Liver (tissue), 9 donors: Measurements from ENCODE around the gene OTOG. TPM values are rescaled to one million over a fixed set of nuclear protein-coding genes. Genes with fewer than 3 reads are reported as not detected.
A peak's percentile ranks its signal among the peaks of the same experiment; 100 is the strongest.

ENCODE experiments used
- DNase-seq: peaks from one replicate; pipeline ENCODE4 v3.0.0-alpha.2; 2017; ENCODE audit warnings: low spot score
- H3K27ac ChIP-seq, 2 donors: one replicate each; pipeline ENCODE4 v1.7.0; 2013; ENCODE audit warnings: inconsistent platforms in 2 of 2, low read length in 2 of 2, control low read depth in 1 of 2, low read depth in 1 of 2, mild to moderate bottlenecking in 1 of 2
- H3K27me3 ChIP-seq, 4 donors: one replicate each; pipeline versions ENCODE4 v1.6.1 to v1.7.0; 2013; ENCODE audit warnings: low read length in 3 of 4, inconsistent platforms in 1 of 4, mild to moderate bottlenecking in 1 of 4, moderate library complexity in 1 of 4; ENCODE audit not compliant: control insufficient read depth in 4 of 4, insufficient read depth in 4 of 4
- H3K36me3 ChIP-seq, 4 donors: one replicate each; pipeline versions ENCODE4 v1.6.1 to v1.7.0; 2013; ENCODE audit warnings: low read length in 3 of 4, mild to moderate bottlenecking in 3 of 4, low read depth in 1 of 4, moderate library complexity in 1 of 4; ENCODE audit not compliant: control insufficient read depth in 4 of 4, insufficient read depth in 3 of 4
- H3K4me1 ChIP-seq, 4 donors: one replicate each; pipeline versions ENCODE4 v1.6.1 to v1.7.0; 2013; ENCODE audit warnings: low read length in 3 of 4, mild to moderate bottlenecking in 3 of 4, moderate library complexity in 1 of 4; ENCODE audit not compliant: control insufficient read depth in 4 of 4, insufficient read depth in 4 of 4
- H3K4me3 ChIP-seq, 3 donors: one replicate each; pipeline versions ENCODE4 v1.6.1 to v1.7.0; 2013; ENCODE audit warnings: low read length in 3 of 3, control low read depth in 1 of 3, low read depth in 1 of 3, mild to moderate bottlenecking in 1 of 3
- H3K9ac ChIP-seq, 2 donors: one replicate each; pipeline ENCODE4 v1.7.0; 2013; ENCODE audit warnings: low read length in 2 of 2, mild to moderate bottlenecking in 2 of 2, moderate library complexity in 2 of 2, control low read depth in 1 of 2, low read depth in 1 of 2
- H3K9me3 ChIP-seq, 4 donors: one replicate each; pipeline versions ENCODE4 v1.6.1 to v1.7.0; 2013; ENCODE audit warnings: low read length in 3 of 4; ENCODE audit not compliant: control insufficient read depth in 4 of 4
- EGR1 ChIP-seq, 2 donors: IDR thresholded peaks; 2 replicates each; pipeline ENCODE4 v1.6.1; 2016 to 2018; ENCODE audit warnings: antibody characterized with exemption in 2 of 2, low read depth in 2 of 2
- FOXA1 ChIP-seq: IDR thresholded peaks from 2 replicates; pipeline ENCODE4 v1.6.1; 2016; ENCODE audit warnings: antibody characterized with exemption
- FOXA2 ChIP-seq: IDR thresholded peaks from 2 replicates; pipeline ENCODE4 v1.6.1; 2016; ENCODE audit warnings: antibody characterized with exemption
- GABPA ChIP-seq, 2 donors: IDR thresholded peaks in 1 of 2; conservative IDR thresholded peaks in 1 of 2; 2 replicates each; pipeline ENCODE4 v1.6.1; 2016; ENCODE audit warnings: antibody characterized with exemption in 2 of 2, mild to moderate bottlenecking in 1 of 2, moderate library complexity in 1 of 2
- HNF4A ChIP-seq, 2 donors: conservative IDR thresholded peaks; 2 replicates each; pipeline ENCODE4 v1.6.1; 2016; ENCODE audit warnings: antibody characterized with exemption in 2 of 2, mild to moderate bottlenecking in 2 of 2
- HNF4G ChIP-seq: IDR thresholded peaks from 2 replicates; pipeline ENCODE4 v1.6.1; 2016; ENCODE audit warnings: antibody characterized with exemption
- JUND ChIP-seq, 2 donors: IDR thresholded peaks; 2 replicates each; pipeline ENCODE4 v1.6.1; 2016; ENCODE audit warnings: antibody characterized with exemption in 2 of 2
- RAD21 ChIP-seq, 2 donors: IDR thresholded peaks; 2 replicates each; pipeline ENCODE4 v1.6.1; 2016; ENCODE audit warnings: antibody characterized with exemption in 2 of 2, mild to moderate bottlenecking in 2 of 2
- RXRA ChIP-seq, 2 donors: IDR thresholded peaks; 2 replicates each; pipeline ENCODE4 v1.6.1; 2017 to 2018; ENCODE audit warnings: antibody characterized with exemption in 2 of 2, mild to moderate bottlenecking in 1 of 2
- SP1 ChIP-seq: IDR thresholded peaks from 2 replicates; pipeline ENCODE4 v1.6.1; 2018; ENCODE audit warnings: antibody characterized with exemption, mild to moderate bottlenecking
- TAF1 ChIP-seq: conservative IDR thresholded peaks from 2 replicates; pipeline ENCODE4 v1.6.1; 2016; ENCODE audit warnings: antibody characterized with exemption, mild to moderate bottlenecking
- YY1 ChIP-seq: IDR thresholded peaks from 2 replicates; pipeline ENCODE4 v1.6.1; 2016; ENCODE audit warnings: antibody characterized with exemption, mild to moderate bottlenecking
- WGBS: extraction: QIAGEN DNeasy Blood & Tissue Kit; methylation state at CpG from one replicate; pipeline ENCODE4 v1.1.7; 2013; 5-methylcytosine and 5-hydroxymethylcytosine counted together
- polyA plus RNA-seq, 2 donors: library from polyadenylated mRNA; stranded (reverse) in 1 of 2; unstranded in 1 of 2; fragments of 200-250 nt in 1 of 2; fragments of >200 nt in 1 of 2; fragmentation: Nextera tagmentation in 1 of 2; extraction: Ambion mirVana in 1 of 2; gene quantifications; one replicate each; pipeline versions ENCODE4 v1.2.1 to v1.2.3, GENCODE V29; 2013 to 2015
- total RNA-seq, 2 donors: library from RNA; depleted of rRNA; stranded (reverse); fragments of >200 nt; gene quantifications; one replicate each; pipeline ENCODE4 v1.2.3, GENCODE V29; 2014
- TF ChIP-seq, protein P1 (sequence below): IDR thresholded peaks from 2 replicates; pipeline ENCODE4 v1.6.1; 2016; ENCODE audit warnings: antibody characterized with exemption
- TF ChIP-seq, protein P2 (sequence below): IDR thresholded peaks from 2 replicates; pipeline ENCODE4 v1.6.1; 2016; ENCODE audit warnings: antibody characterized with exemption
- TF ChIP-seq, protein P3 (sequence below): fragments of 150-350 bp; IDR thresholded peaks from 2 replicates; pipeline ENCODE4 v1.5.1; 2017; ENCODE audit warnings: improper control_type of control experiment, low read depth, low read length; ENCODE audit not compliant: missing input control
- TF ChIP-seq, protein P4 (sequence below): IDR thresholded peaks from 2 replicates; pipeline ENCODE4 v1.6.1; 2016; ENCODE audit warnings: antibody characterized with exemption, mild to moderate bottlenecking
- TF ChIP-seq, protein P5 (sequence below): IDR thresholded peaks from 2 replicates; pipeline ENCODE4 v1.6.1; 2016; ENCODE audit warnings: antibody characterized with exemption
- donor health status: healthy.
- donor health status: healthy.
- donor health status: healthy.
- donor health status: healthy.
- donor health status: healthy.

Gene OTOG
- total and polyA plus RNA-seq, 4 donors: not detected

DNA sequence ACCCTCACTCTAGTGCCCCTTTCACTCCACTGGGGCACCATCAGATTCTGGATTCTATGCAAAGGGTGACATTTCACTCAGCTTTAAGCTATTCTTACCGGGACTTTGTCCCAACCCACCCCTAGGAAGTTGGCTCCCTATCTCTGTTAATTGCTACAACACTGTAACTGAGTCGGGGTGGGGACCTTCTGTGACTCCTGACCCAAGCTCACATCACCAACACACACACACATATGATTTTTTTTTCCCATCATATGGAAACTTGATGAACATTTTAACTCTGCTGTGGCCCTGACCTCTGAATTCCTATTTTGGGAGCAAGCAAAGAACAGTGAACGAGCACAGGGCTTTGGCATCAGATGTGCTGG is 19.4 kb upstream of the OTOG start:
- Histone ChIP-seq H3K9ac (no peak overlapping the region), H3K27ac (no peak overlapping the region), H3K36me3 (no peaks in the 10 kb centered on the region), H3K4me1 (no peaks in the 10 kb centered on the region), H3K27me3 (no peaks in the 10 kb centered on the region), H3K4me3 (no peak overlapping the region), H3K9me3 (no peaks in the 10 kb centered on the region)
- 73% methylated on average over 3 of the region's 3 CpGs for WGBS
- no peak for DNase-seq
- no peak for TF ChIP-seq TAF1
- TF ChIP-seq HNF4A (conservative IDR thresholded peaks at IDR 0.05): no peak
- TF ChIP-seq, protein P1, sequence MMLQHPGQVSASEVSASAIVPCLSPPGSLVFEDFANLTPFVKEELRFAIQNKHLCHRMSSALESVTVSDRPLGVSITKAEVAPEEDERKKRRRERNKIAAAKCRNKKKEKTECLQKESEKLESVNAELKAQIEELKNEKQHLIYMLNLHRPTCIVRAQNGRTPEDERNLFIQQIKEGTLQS: no peak
- TF ChIP-seq, protein P2, sequence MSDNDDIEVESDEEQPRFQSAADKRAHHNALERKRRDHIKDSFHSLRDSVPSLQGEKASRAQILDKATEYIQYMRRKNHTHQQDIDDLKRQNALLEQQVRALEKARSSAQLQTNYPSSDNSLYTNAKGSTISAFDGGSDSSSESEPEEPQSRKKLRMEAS: no peak
- no peak for TF ChIP-seq RAD21 (IDR thresholded peaks at IDR 0.05)
- TF ChIP-seq HNF4G: no peak

DNA sequence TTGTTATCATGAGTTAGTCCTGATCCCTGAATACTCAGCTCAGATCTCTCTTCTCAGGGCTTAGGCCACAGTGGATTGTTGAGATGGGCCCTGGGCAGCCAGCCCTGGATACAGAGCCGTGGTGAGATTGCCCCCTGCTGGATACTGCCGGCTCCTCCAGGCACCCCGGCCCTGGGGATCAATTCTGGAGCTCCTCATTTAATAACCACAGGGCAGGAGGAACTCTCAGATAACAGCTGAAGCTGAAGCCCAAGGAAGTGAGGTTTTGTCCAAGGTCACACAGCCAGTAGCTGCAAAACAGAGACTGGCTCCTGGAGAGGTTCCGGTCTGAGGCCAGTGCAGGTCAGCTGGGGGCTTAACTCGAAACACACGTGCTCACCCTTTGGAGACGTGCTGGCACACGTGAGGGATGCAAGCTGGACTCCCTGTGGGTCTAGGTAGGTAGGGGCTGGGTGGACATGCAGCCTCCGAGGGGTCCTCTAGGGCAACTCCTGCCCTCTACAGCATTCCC is 18.8 kb upstream of the OTOG start:
- Histone ChIP-seq H3K9me3 (no peaks in the 10 kb centered on the region), H3K4me1 (no peaks in the 10 kb centered on the region), H3K27me3 (no peaks in the 10 kb centered on the region), H3K4me3 (no peak overlapping the region), H3K36me3 (no peaks in the 10 kb centered on the region), H3K9ac (no peak overlapping the region), H3K27ac (no peak overlapping the region)
- WGBS: 55% methylated on average over 9 of the region's 9 CpGs
- peak; percentile 66 for DNase-seq
- TF ChIP-seq RAD21 (IDR thresholded peaks at IDR 0.05): peak; percentile 77 to 87
- TF ChIP-seq, protein P3, sequence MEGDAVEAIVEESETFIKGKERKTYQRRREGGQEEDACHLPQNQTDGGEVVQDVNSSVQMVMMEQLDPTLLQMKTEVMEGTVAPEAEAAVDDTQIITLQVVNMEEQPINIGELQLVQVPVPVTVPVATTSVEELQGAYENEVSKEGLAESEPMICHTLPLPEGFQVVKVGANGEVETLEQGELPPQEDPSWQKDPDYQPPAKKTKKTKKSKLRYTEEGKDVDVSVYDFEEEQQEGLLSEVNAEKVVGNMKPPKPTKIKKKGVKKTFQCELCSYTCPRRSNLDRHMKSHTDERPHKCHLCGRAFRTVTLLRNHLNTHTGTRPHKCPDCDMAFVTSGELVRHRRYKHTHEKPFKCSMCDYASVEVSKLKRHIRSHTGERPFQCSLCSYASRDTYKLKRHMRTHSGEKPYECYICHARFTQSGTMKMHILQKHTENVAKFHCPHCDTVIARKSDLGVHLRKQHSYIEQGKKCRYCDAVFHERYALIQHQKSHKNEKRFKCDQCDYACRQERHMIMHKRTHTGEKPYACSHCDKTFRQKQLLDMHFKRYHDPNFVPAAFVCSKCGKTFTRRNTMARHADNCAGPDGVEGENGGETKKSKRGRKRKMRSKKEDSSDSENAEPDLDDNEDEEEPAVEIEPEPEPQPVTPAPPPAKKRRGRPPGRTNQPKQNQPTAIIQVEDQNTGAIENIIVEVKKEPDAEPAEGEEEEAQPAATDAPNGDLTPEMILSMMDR: peak; percentile 67
- TF ChIP-seq YY1: no peak
- TF ChIP-seq, protein P2: no peak

DNA sequence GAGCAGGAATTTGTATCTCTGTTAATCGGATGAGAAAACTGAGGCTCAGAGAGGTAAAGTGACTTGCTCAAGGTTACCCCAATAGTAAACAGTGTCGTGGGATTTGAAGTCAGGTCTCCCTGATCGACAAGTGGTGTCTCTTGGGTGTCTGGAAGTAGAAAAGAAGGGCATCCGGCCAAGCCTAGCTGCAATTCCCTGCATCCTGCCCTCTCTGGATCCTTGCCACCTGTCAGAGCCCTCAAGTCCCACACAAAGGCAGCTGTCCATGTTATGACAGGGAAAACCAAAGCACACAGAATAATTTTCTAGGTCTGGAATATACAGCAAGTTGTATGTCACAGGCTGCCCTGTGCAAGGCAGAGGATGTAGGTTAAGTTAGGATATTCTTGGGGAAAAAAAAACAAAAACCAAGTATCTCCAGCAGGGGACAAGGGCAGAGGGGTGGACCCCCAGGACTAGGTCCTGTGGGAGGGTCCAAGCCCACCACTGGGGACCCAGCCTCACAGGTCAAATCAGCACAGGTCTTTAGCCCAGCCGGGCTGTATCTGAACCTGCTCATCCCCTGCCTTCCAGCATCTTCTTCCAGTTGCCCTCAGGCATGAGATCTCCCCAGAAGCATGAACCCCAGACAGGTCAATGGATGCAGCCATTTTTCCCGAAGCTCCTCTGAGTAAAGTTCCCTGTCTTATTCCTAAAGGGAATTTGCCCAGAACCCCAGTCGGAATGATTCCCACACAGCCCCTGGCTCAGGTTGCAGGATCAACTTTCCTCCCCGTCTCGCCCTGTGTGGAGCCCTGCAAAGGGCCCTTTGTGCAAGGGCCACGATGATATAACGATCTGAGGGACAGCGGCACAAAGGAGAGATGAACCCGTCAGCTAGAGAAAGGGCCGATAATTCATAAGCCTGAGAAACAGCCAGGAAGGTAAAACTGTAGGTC is 17.9 kb upstream of the OTOG start:
- Histone ChIP-seq H3K36me3 (no peaks in the 10 kb centered on the region), H3K27ac (no peak overlapping the region), H3K4me3 (no peak overlapping the region), H3K9ac (no peak overlapping the region), H3K9me3 (no peaks in the 10 kb centered on the region), H3K27me3 (no peaks in the 10 kb centered on the region), H3K4me1 (no peaks in the 10 kb centered on the region)
- DNase-seq: no peak
- WGBS: 73% methylated on average over 14 of the region's 14 CpGs
- TF ChIP-seq GABPA (IDR thresholded peaks at IDR 0.05 in 1 of 2, conservative IDR thresholded peaks at IDR 0.05 in 1 of 2): no peak
- TF ChIP-seq, protein P1: no peak
- no peak for TF ChIP-seq FOXA1
- TF ChIP-seq, protein P4, sequence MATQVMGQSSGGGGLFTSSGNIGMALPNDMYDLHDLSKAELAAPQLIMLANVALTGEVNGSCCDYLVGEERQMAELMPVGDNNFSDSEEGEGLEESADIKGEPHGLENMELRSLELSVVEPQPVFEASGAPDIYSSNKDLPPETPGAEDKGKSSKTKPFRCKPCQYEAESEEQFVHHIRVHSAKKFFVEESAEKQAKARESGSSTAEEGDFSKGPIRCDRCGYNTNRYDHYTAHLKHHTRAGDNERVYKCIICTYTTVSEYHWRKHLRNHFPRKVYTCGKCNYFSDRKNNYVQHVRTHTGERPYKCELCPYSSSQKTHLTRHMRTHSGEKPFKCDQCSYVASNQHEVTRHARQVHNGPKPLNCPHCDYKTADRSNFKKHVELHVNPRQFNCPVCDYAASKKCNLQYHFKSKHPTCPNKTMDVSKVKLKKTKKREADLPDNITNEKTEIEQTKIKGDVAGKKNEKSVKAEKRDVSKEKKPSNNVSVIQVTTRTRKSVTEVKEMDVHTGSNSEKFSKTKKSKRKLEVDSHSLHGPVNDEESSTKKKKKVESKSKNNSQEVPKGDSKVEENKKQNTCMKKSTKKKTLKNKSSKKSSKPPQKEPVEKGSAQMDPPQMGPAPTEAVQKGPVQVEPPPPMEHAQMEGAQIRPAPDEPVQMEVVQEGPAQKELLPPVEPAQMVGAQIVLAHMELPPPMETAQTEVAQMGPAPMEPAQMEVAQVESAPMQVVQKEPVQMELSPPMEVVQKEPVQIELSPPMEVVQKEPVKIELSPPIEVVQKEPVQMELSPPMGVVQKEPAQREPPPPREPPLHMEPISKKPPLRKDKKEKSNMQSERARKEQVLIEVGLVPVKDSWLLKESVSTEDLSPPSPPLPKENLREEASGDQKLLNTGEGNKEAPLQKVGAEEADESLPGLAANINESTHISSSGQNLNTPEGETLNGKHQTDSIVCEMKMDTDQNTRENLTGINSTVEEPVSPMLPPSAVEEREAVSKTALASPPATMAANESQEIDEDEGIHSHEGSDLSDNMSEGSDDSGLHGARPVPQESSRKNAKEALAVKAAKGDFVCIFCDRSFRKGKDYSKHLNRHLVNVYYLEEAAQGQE: no peak
- no peak for TF ChIP-seq FOXA2
- no peak for TF ChIP-seq JUND (IDR thresholded peaks at IDR 0.05)
- no peak for TF ChIP-seq RAD21 (IDR thresholded peaks at IDR 0.05)
- no peak for TF ChIP-seq EGR1 (IDR thresholded peaks at IDR 0.05; ENCODE audit: low read depth in 2 of 2)
- TF ChIP-seq SP1: no peak
- TF ChIP-seq TAF1: no peak
- TF ChIP-seq, protein P2: no peak
- TF ChIP-seq, protein P5, sequence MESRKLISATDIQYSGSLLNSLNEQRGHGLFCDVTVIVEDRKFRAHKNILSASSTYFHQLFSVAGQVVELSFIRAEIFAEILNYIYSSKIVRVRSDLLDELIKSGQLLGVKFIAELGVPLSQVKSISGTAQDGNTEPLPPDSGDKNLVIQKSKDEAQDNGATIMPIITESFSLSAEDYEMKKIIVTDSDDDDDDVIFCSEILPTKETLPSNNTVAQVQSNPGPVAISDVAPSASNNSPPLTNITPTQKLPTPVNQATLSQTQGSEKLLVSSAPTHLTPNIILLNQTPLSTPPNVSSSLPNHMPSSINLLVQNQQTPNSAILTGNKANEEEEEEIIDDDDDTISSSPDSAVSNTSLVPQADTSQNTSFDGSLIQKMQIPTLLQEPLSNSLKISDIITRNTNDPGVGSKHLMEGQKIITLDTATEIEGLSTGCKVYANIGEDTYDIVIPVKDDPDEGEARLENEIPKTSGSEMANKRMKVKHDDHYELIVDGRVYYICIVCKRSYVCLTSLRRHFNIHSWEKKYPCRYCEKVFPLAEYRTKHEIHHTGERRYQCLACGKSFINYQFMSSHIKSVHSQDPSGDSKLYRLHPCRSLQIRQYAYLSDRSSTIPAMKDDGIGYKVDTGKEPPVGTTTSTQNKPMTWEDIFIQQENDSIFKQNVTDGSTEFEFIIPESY: no peak
- TF ChIP-seq HNF4A (conservative IDR thresholded peaks at IDR 0.05): no peak
- no peak for TF ChIP-seq RXRA (IDR thresholded peaks at IDR 0.05)
- TF ChIP-seq YY1: no peak
